GM11168 (cell line): ENCODE data around the gene KRTAP9-8.
"Not testable (repeated sequence)": the region's sequence is repeated elsewhere in the genome, so short reads cannot be mapped to it uniquely, and the experiment has no call there.

Source experiments
- in situ Hi-C: fragments of 300-500 bp; cut with MboI; formaldehyde crosslinking; loops from one replicate; pipeline ENCODE4 v1.12.0; 2022; ENCODE audit warnings: low sequenced_read_pairs; ENCODE audit not compliant: unreplicated experiment

KRTAP9-8 gene

DNA sequence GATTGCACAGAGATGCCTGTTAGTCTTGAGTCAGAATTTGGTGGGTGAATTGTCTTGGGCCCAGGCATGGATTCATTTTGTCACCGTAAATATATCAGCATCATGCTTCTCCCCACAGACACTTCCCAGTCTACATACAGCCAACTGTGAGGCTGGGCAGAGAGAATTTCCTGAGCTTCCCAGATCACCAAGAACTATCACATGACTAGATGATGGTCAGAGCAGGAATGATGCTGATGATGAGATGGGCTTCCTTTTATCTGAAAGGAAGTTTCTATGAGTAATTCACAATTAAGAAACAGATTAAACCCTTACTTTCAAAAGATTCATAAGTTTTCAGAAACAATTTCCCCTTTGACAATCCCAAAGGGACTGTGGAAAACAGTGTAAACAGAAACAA is 17.1 kb downstream of the KRTAP9-8 start:
- in situ Hi-C loops = no loop called here

- in situ Hi-C loops = not testable (repeated sequence)
Measured at GRCh38 chr17:41255381-41256290, 17.8 kb downstream of the KRTAP9-8 start, which contains the start of gene KRTAP9-9. Gene KRTAP9-9, plus strand, starts transcription at chr17:41255384.

GRCh38 chr17:41256291-41256685 is 18.5 kb downstream of the KRTAP9-8 start:
- in situ Hi-C loops = no loop called here

GRCh38 chr17:41258406-41258805 is 20.6 kb downstream of the KRTAP9-8 start:
- in situ Hi-C loops = no loop called here

DNA sequence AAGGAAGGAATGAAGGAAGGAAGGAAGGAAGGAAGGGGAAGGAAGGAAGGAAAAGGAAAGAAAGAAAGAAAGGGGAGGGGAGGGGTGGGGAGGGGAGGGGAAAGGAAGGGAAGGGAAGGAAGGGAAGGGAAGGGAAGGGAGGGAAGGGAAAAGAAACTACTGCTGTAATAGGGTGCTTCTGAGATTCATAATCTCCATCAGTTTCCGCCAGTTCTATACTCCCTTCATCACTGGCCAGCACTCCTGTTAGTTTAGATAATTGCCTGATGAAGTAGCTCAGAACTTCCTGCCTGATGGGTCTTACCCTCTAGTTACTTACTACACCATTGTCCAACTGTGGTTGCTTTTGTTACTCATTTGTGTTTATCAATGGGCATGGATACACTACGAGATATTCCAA is 25.4 kb downstream of the KRTAP9-8 start:
- in situ Hi-C loops = no loop called here

- in situ Hi-C loops = no loop called here
Measured at GRCh38 chr17:41264599-41264998, 26.8 kb downstream of the KRTAP9-8 start.

- in situ Hi-C loops = no loop called here
Measured at GRCh38 chr17:41265078-41265477, 27.3 kb downstream of the KRTAP9-8 start, which contains the start of gene KRTAP9-6. Gene KRTAP9-6, plus strand, starts transcription at chr17:41265378. Its CDS starts 0 bp downstream, at chr17:41265378.

DNA sequence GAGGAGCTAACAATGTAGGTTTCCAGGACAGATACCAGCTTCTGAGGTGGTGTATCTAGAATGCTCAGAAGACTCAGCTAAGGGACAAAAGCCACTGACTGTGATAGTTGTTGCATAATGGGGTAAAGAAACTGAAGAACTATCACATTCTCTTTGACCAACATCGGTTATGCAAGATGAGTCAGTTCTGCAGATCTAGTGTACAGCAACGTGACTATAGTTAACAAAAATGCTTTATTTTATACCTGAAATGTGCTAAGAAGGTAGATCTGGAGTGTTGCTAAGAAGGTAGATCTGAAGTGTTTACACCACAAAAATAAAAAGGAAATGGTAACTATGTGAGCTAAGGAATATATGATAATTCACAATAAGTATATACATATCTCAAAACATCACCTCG is 29.9 kb downstream of the KRTAP9-8 start:
- in situ Hi-C loops = no loop called here

DNA sequence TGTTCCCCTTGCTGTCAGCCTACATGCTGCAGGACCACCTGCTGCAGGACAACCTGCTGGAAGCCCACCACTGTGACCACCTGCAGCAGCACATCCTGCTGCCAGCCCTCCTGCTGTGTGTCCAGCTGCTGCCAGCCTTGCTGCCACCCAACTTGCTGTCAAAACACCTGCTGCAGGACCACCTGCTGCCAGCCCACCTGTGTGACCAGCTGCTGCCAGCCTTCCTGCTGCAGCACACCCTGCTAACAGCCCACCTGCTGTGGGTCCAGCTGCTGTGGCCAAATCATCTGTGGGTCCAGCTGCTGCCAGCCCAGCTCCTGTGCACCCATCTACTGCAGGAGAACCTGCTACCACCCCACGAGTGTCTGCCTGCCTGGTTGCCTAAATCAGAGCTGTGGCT is 33.5 kb downstream of the KRTAP9-8 start:
- in situ Hi-C loops = not testable (repeated sequence)

- in situ Hi-C loops = no loop called here
Measured at GRCh38 chr17:41271858-41272257, 34.1 kb downstream of the KRTAP9-8 start.

GRCh38 chr17:41275648-41276190 is 37.9 kb downstream of the KRTAP9-8 start, which contains the start of gene KRTAP9-7:
Gene KRTAP9-7, plus strand, starts transcription at chr17:41275698. Its CDS starts 0 bp downstream, at chr17:41275698.
- in situ Hi-C loops = not testable (repeated sequence)

- in situ Hi-C loops = no loop called here
Measured at GRCh38 chr17:41278176-41278955, 40.6 kb downstream of the KRTAP9-8 start.

DNA sequence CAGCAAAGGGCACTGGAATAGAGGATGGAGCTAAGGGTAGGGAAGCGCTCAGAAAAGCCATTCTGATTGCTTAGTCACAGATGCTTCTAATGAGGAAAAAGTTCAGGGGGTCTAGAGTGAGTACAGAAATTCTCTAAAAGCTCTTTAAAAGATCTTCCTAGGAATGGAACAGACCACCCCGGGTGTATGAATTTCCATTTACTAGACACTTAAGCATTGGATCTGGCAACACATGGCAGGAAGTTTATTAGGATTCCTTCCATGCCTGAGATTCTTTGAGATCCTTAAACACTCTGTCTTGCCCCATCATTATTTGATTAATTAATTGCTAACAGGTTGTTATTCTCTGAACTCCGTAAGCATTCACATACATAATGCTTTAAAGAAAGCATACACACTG is 46.2 kb downstream of the KRTAP9-8 start:
- in situ Hi-C loops = no loop called here

DNA sequence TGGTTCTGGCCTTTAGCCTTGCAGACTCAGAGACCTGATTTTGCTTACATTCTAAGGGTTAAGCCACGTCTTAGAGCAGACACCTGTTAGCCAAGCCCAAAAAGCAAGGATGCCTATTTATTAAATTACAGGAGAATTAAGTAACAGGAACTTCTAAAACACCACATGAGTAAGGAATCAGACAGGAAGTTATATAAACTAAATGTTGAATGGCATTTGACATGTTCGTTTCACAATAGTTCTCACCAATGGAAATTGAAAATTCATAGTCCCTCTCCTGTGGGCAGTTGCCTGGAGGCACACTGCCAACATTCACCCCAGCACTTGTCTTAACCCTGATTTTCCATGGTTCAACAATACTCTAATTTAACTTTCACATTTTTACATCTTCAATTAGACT is 46.7 kb downstream of the KRTAP9-8 start:
- in situ Hi-C loops = no loop called here

DNA sequence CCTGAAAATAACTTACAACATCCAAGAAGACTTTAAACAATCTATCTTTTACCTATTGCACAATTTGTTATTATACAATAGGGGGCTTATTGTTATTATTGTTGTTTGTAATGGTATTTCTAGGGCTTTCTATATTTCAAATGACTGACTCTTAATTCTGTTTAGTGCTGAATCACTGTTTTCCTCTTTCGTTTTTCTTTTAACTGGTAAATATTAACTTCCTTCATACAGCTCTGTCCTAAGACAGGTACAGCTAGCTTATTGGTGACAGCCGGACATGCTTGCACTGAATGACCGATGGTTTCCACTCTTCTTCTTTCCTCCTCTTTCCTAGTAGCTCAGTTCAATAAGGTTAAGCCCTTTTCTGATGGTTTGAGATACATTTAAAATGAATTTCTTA is 49.3 kb downstream of the KRTAP9-8 start:
- in situ Hi-C loops = no loop called here
